Stromal cell of bone marrow (primary cell): ENCODE results near the gene ZIM2.

Experiments used
- DNase-seq: peaks from one replicate; pipeline ENCODE4 v3.0.0-alpha.2; 2012; ENCODE audit warnings: low read depth

The ZIM2 gene

GRCh38 chr19:56808717-56809392 is 31.7 kb downstream of the ZIM2 start:
- DNase-seq: no peak

DNA sequence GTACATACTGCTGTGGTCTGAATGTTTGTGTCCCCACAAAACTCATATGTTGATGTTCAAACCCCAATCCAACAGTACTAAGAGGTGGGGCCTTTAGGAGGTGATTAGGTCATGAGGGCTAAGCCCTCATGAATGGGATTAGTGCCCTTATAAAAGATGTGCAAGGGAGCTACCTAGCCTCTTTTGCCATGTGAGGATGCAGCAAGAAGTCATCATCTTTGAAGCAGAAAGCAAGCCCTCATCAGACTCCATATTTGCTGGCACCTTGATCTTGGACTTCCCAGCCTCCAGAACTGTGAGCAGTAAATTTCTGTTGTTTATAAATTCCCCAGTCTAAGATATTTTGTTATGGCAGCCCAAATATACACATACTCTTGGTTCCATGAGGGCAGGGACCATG is 33.9 kb downstream of the ZIM2 start:
- DNase-seq: no peak

DNA sequence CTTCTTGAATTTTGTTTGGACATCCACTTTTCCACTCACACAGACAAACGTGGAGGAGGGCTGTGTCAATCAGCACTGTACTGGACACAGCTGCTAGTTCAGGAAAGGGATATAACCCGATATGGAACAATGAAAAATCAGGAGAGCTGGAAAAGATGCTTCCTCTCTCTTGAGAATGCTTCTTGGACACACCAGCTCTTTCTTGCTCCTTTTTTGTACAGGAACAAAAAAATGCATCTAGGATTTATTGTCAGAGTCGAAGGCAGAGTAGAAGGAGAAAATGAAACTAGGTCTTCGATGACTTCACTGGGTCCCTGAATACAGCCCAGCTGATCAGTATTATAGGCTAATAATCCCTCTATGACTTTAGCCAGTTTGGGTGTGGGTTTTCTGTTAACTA is 62.2 kb downstream of the ZIM2 start:
- DNase-seq: no peak

GRCh38 chr19:56769650-56770049 is 70.9 kb downstream of the ZIM2 start:
- no peak for DNase-seq

DNA sequence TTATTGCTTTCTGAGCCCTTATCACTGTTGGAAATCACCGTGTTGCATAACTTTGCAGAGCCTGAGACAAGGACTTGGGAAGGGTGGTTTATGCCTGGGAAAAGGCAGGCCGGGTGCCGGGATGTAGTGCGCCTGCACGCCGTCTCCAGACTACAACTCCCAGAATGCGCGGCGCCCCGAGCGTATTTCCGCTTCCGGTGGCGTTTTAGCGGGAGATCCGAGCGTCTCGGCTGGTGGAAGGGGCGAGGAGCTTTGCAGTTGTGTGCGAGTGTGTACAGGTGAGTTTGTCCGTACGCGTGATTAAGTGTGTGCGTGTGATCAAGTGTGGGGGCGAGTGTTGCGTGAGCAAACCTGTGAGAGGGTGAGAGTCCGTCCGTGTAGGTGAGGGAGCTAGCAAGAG is 75.4 kb downstream of the ZIM2 start:
- DNase-seq: peak; percentile 2

GRCh38 chr19:56764196-56764695 is 76.3 kb downstream of the ZIM2 start:
- DNase-seq: no peak

GRCh38 chr19:56760842-56761241 is 79.7 kb downstream of the ZIM2 start:
- DNase-seq: no peak

- DNase-seq: no peak
Measured at GRCh38 chr19:56759531-56759930, 81.0 kb downstream of the ZIM2 start.

GRCh38 chr19:56751078-56751489 is 89.4 kb downstream of the ZIM2 start:
- DNase-seq: no peak

GRCh38 chr19:56750658-56751057 is 89.9 kb downstream of the ZIM2 start:
- no peak for DNase-seq

GRCh38 chr19:56748378-56748777 is 92.1 kb downstream of the ZIM2 start:
- peak; percentile 2 for DNase-seq

DNA sequence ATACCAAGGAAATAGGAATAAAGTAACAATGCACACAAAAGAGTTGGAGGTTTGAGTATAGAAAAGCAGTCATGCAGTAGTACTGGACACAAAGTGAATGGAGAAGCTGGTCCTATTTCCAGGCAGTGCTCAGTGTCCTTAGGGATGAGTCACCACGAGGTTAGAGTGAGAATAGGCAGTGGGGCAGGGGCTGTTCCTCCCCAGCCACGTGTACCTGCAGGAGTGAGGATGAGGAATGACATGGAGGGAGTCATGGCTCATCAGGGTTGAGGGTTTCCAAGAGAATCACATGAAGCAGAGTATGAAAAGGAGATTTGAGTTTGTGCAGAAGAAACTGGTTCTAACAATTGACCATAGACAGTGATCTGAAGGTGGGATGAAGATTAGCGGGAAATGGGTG is 94.2 kb downstream of the ZIM2 start:
- DNase-seq: no peak

- no peak for DNase-seq
Measured at GRCh38 chr19:56740501-56740900, 100.0 kb downstream of the ZIM2 start.

- DNase-seq: no peak
Measured at GRCh38 chr19:56736571-56736970, 104.0 kb downstream of the ZIM2 start.

- DNase-seq: no peak
Measured at GRCh38 chr19:56732976-56733375, 107.5 kb downstream of the ZIM2 start.

DNA sequence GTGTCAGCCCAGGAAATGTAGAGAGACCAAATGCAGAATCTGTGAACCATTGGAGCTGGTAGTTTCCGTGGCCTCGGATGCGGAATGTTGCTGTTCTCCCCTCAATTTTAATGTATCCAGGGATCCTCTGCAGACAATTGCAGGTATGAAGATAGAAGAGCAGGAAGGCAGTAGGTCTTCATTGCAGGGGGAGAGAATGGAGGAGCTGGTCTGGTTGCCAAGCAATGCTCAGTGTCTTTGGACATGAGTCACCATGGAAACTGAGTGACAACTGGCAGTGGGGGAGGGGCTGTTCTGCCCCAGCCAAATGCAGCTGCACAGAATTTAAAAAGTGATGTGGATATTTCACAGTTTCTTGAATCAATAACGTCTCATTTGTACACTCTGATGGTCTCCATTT is 112.8 kb downstream of the ZIM2 start:
- no peak for DNase-seq

- DNase-seq: no peak
Measured at GRCh38 chr19:56725829-56726424, 114.6 kb downstream of the ZIM2 start.
